A549 (cell line): ENCODE data around the gene GRM7. TPM values are rescaled to one million over a fixed set of nuclear protein-coding genes. Genes with fewer than 3 reads are reported as not detected.
A peak's percentile ranks its signal among the peaks of the same experiment; 100 is the strongest.

ENCODE experiments used
- ATAC-seq, 2 experiments: fragments of 200-7000 bp in 1 of 2; fragments of >200 bp in 1 of 2; cut with Nextera tagmentation in 1 of 2; cut with Tn5 transposase in 1 of 2; 3 replicates each; pipeline versions ENCODE4 v1.8.0 to v1.9.1; 2018 to 2020; ENCODE audit warnings: mild to moderate bottlenecking in 1 of 2, moderate library complexity in 1 of 2
- CTCF ChIA-PET: fragments of 300-600 bp; sonication (Branson Sonifier 250); formaldehyde crosslinking; extraction: SDS; loops from one replicate; lab custom pipeline; 2021; ENCODE audit warnings: antibody characterized with exemption, inconsistent platforms; lab: Yijun Ruan, JAX
- POLR2A ChIA-PET: fragments of 350-600 bp; formaldehyde crosslinking; extraction: SDS; loops from one replicate; lab custom pipeline; 2021; ENCODE audit warnings: antibody characterized with exemption, inconsistent platforms; lab: Yijun Ruan, JAX
- DNase-seq, 2 experiments: peaks; one replicate each; pipeline versions ENCODE4 v3.0.0 to v3.0.0-alpha.2; 2011 to 2016; ENCODE audit warnings: low read depth in 1 of 2, low spot score in 1 of 2
- FAIRE-seq: peaks from 2 replicates; lab custom pipeline; 2011; peaks lifted over from hg19 to GRCh38; lab: Jason Lieb, UNC
- H3K27ac ChIP-seq, 2 experiments: fragments of >200 bp; sonication (Bioruptor Twin); formaldehyde crosslinking; 3 replicates each; pipeline ENCODE4 v1.5.1; 2016 to 2017
- H3K4me1 ChIP-seq: fragments of >200 bp; sonication (Bioruptor Twin); formaldehyde crosslinking; 3 replicates; pipeline ENCODE4 v1.6.1; 2016
- H3K4me2 ChIP-seq: fragments of >200 bp; sonication (Bioruptor Twin); formaldehyde crosslinking; 3 replicates; pipeline ENCODE4 v1.6.1; 2016
- H3K4me3 ChIP-seq: fragments of >200 bp; sonication (Bioruptor Twin); formaldehyde crosslinking; 3 replicates; pipeline ENCODE4 v1.5.1; 2016
- H3K9me3 ChIP-seq: fragments of >200 bp; sonication (Bioruptor Twin); formaldehyde crosslinking; 3 replicates; pipeline ENCODE4 v1.6.1; 2016
- ATOH8 ChIP-seq: fragments of 250-450 bp; sonication (Bioruptor Pico); IDR thresholded peaks from 2 replicates; pipeline ENCODE4 v1.5.0; 2020; ENCODE audit warnings: low read depth, mild to moderate bottlenecking, moderate library complexity
- BHLHE40 ChIP-seq: IDR thresholded peaks from 2 replicates; pipeline ENCODE4 v1.6.1; 2012; ENCODE audit warnings: low read depth, low read length, inconsistent platforms
- CBX8 ChIP-seq: fragments of 200-600 bp; sonication (generic); IDR thresholded peaks from 2 replicates; pipeline ENCODE4 v1.6.1; 2016
- E2F6 ChIP-seq: IDR thresholded peaks from 2 replicates; pipeline ENCODE4 v1.6.1; 2012; ENCODE audit warnings: low read depth, borderline replicate concordance
- EHF ChIP-seq: fragments of 250-450 bp; sonication (Bioruptor Pico); IDR thresholded peaks from 2 replicates; pipeline ENCODE4 v1.5.0; 2020; ENCODE audit warnings: mild to moderate bottlenecking
- EHMT2 ChIP-seq: fragments of 200-600 bp; sonication (generic); IDR thresholded peaks from 2 replicates; pipeline ENCODE4 v1.6.1; 2016; ENCODE audit warnings: antibody characterized with exemption, low read depth, mild to moderate bottlenecking, moderate library complexity
- EP300 ChIP-seq, 2 experiments: fragments of >200 bp; sonication (Bioruptor Twin); formaldehyde crosslinking; IDR thresholded peaks; 2 replicates in 1 of 2; 3 replicates in 1 of 2; pipeline ENCODE4 v1.6.1; 2016 to 2017
- ESRRA ChIP-seq: fragments of 150-350 bp; IDR thresholded peaks from 2 replicates; pipeline ENCODE4 v1.6.1; 2014; ENCODE audit warnings: mild to moderate bottlenecking, low read length, borderline replicate concordance
- FOSB ChIP-seq: fragments of 250-450 bp; sonication (Bioruptor Pico); IDR thresholded peaks from 2 replicates; pipeline ENCODE4 v1.5.0; 2020; ENCODE audit warnings: mild to moderate bottlenecking, moderate library complexity
- FOSL2 ChIP-seq, 2 experiments: fragments of 450-650 bp in 1 of 2; fragments of >200 bp in 1 of 2; sonication (Bioruptor Twin) in 1 of 2; formaldehyde crosslinking; IDR thresholded peaks; 2 replicates each; pipeline versions ENCODE4 v1.5.0 to v1.6.1; 2016 to 2020; ENCODE audit warnings: mild to moderate bottlenecking in 1 of 2, moderate library complexity in 1 of 2
- GATA3 ChIP-seq: IDR thresholded peaks from 2 replicates; pipeline ENCODE4 v1.6.1; 2012; ENCODE audit warnings: borderline replicate concordance
- HMGXB4 ChIP-seq: fragments of 250-450 bp; sonication (Bioruptor Pico); IDR thresholded peaks from 2 replicates; pipeline ENCODE4 v1.5.0; 2021; ENCODE audit warnings: mild to moderate bottlenecking, moderate library complexity, borderline replicate concordance
- KDM1A ChIP-seq: fragments of 200-600 bp; sonication (generic); IDR thresholded peaks from 2 replicates; pipeline ENCODE4 v1.6.1; 2016; ENCODE audit warnings: low read depth, mild to moderate bottlenecking
- MAFK ChIP-seq: fragments of 450-650 bp; IDR thresholded peaks from 2 replicates; pipeline ENCODE4 v1.6.1; 2014; ENCODE audit not compliant: partially characterized antibody
- MAX ChIP-seq: IDR thresholded peaks from 2 replicates; pipeline ENCODE4 v1.6.1; 2012
- POLR2A ChIP-seq: IDR thresholded peaks from 2 replicates; pipeline ENCODE4 v1.6.1; 2012; ENCODE audit warnings: mild to moderate bottlenecking, low read length
- POLR2AphosphoS2 ChIP-seq: conservative IDR thresholded peaks from 2 replicates; pipeline ENCODE4 v1.6.1; 2012; ENCODE audit warnings: low read length, improper control_type of control experiment, inconsistent platforms
- RAD21 ChIP-seq, 2 experiments: fragments of >200 bp in 1 of 2; sonication (Bioruptor Twin) in 1 of 2; formaldehyde crosslinking in 1 of 2; IDR thresholded peaks in 1 of 2; conservative IDR thresholded peaks in 1 of 2; 2 replicates in 1 of 2; 3 replicates in 1 of 2; pipeline ENCODE4 v1.6.1; 2012 to 2018; ENCODE audit warnings: inconsistent platforms in 1 of 2
- RCOR1 ChIP-seq: fragments of 150-350 bp; IDR thresholded peaks from 2 replicates; pipeline ENCODE4 v1.6.1; 2014; ENCODE audit warnings: antibody characterized with exemption, low read length, low read depth
- RFX5 ChIP-seq: fragments of 450-650 bp; IDR thresholded peaks from 2 replicates; pipeline ENCODE4 v1.7.1; 2014; ENCODE audit warnings: antibody characterized with exemption, mild to moderate bottlenecking, moderate library complexity
- SREBF2 ChIP-seq: fragments of 450-650 bp; IDR thresholded peaks from 2 replicates; pipeline ENCODE4 v1.6.1; 2014; ENCODE audit warnings: mild to moderate bottlenecking, moderate library complexity
- WGBS: methylation state at CpG from one replicate; pipeline ENCODE4 v1.1.6; 2017; ENCODE audit errors: missing lambda C conversion rate; 5-methylcytosine and 5-hydroxymethylcytosine counted together
- polyA plus RNA-seq, 4 experiments: library from polyadenylated mRNA; depleted of rRNA in 3 of 4; stranded (reverse); fragments of >200 nt; fragmentation: RNase III in 1 of 4; extraction: RNeasy Plus Mini Kit Qiagen cat#74134 plus additional on column Dnase treatment in 1 of 4; gene quantifications; 2 replicates in 3 of 4; 3 replicates in 1 of 4; pipeline ENCODE4 v1.2.3, GENCODE V29; 2011 to 2017

The GRM7 gene
- polyA plus RNA-seq, 2 of the 4 experiments (the other 2 are of a cell fraction) = not detected

- ATAC-seq (no peak), FAIRE-seq (no peak)
- 11% methylated on average over 1 of the region's 1 CpG for WGBS
- Histone ChIP-seq H3K4me1 (no peaks in the 10 kb centered on the region), H3K9me3 (0 out of 3 replicates have a peak, but pooled peaks cover 4% of the 10 kb centered on the region), H3K4me2 (no peak overlapping the region)
- CTCF ChIA-PET = no interaction called here
- POLR2A ChIA-PET = no interaction called here
- TF ChIP-seq CBX8 (no peak), SREBF2 (no peak), E2F6 (no peak)
- TF ChIP-seq, all 56 proteins: peak for 0
- H3K27ac ChIP-seq = no peak overlapping the region
- no peak for DNase-seq
- H3K4me3 ChIP-seq = no peak overlapping the region
Observed at GRCh38 chr3:7436542-7436941, 575.6 kb downstream of the GRM7 start.

GRCh38 chr3:7437231-7437630 is 576.3 kb downstream of the GRM7 start:
- 6% methylated on average over 1 of the region's 1 CpG for WGBS
- TF ChIP-seq EHMT2 (no peak), CBX8 (no peak), ATOH8 (CRISPR knock-in tag) (no peak), RAD21 (conservative IDR thresholded peaks at IDR 0.05 in 1 of 2, IDR thresholded peaks at IDR 0.05 in 1 of 2) (no peak), RCOR1 (no peak), BHLHE40 (no peak), KDM1A (no peak), POLR2A (no peak), RFX5 (no peak), EHF (CRISPR knock-in tag) (no peak), HMGXB4 (CRISPR knock-in tag) (no peak), FOSL2 (IDR thresholded peaks at IDR 0.05) (no peak), FOSL2 (CRISPR knock-in tag; IDR thresholded peaks at IDR 0.05) (no peak), MAX (no peak), FOSB (CRISPR knock-in tag) (no peak), EP300 (IDR thresholded peaks at IDR 0.05) (no peak), ESRRA (no peak)
- Histone ChIP-seq H3K4me2 (no peak overlapping the region), H3K4me1 (no peaks in the 10 kb centered on the region), H3K9me3 (0 out of 3 replicates have a peak, but pooled peaks cover 4% of the 10 kb centered on the region), H3K4me3 (no peak overlapping the region), H3K27ac (no peak overlapping the region)
- POLR2A ChIA-PET = no interaction called here
- no peak for ATAC-seq
- CTCF ChIA-PET = interaction anchor here (1.2 kb wide), 1 partner anchor 18 kb away, joined by 3 read pairs; no protein-coding TSS in a partner anchor
- FAIRE-seq = no peak
- DNase-seq = no peak

- no peak for TF ChIP-seq E2F6
- TF ChIP-seq ESRRA = no peak
- TF ChIP-seq GATA3 = no peak
- TF ChIP-seq MAFK = peak; percentile 49
- no peak for TF ChIP-seq POLR2AphosphoS2
- TF ChIP-seq POLR2A = no peak
- TF ChIP-seq, all 56 proteins: peak for 1
- Histone ChIP-seq H3K4me3 (no peak overlapping the region), H3K9me3 (no peaks in the 10 kb centered on the region), H3K27ac (no peak overlapping the region), H3K4me1 (no peaks in the 10 kb centered on the region), H3K4me2 (no peak overlapping the region)
- no peak for DNase-seq
- ATAC-seq = no peak
- no peak for FAIRE-seq
- POLR2A ChIA-PET = no interaction called here
- CTCF ChIA-PET = no interaction called here
- WGBS = 21% methylated on average over 4 of the region's 4 CpGs
Observed at GRCh38 chr3:7439101-7439680, 578.3 kb downstream of the GRM7 start.
